ENCODE measurements around the gene UBAC2.
"Not testable (repeated sequence)": the region's sequence is repeated elsewhere in the genome, so short reads cannot be mapped to it uniquely, and the experiment has no call there.

UBAC2 gene

DNA sequence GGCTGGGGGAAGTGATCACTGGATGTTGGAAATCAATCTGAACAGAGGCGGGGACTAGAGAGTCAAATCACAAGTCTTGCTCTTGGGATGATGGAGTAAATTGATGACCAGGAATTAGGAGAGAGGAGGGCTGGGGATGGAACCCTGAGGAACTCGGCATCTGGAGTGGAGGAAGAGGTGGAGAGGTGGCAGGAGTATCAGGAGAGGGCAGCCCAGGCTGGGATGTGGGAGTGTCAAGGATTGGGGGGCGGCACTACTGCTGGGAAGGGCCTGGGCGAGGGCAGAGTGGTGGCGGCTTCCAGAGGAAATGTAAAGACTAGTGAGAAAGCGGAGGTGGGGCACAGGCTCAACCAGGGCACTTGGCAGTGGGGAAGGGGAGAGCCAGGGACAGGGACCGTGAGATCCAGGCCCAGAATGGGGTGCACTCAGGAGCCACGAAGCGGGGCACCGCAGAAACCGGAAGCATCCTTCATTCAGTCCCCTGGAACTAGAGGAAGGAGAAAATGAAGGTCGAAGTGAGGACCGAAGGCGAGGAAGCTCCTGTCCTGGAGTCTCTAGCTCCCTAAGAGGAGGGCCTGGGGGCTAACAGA lies 187.8 kb downstream of the UBAC2 start:
- H3K4me3 ChIP-seq (ENCODE audit: low read depth, low read length, poor library complexity, severe bottlenecking): no peak overlapping the region
- H3K36me3 ChIP-seq (ENCODE audit: insufficient read depth, low read length): peaks cover 48% of the 10 kb centered on the region
- no peaks in the 10 kb centered on the region for H3K79me2 ChIP-seq (ENCODE audit: insufficient read depth, low read length)

DNA sequence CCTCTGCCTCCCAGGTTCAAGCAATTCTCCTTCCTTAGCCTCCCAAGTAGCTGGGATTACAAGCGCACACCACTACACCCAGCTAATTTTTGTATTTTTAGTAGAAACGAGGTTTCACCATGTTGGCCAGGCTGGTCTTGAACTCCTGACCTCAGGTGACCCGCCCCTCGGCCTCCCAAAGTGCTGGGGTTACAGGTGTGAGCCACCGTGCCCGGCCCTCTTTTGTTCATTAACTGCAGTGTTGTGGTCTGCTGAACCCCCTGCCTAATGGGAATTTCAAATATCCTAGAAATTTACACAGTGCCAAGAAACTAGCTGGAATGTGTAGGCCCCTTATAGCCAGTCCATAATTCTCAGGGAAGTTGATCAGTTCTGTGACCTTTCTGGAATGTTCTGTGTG lies 188.4 kb downstream of the UBAC2 start:
- H3F3A ChIP-seq (ENCODE audit: insufficient read depth, low read length); H3K79me2 ChIP-seq (ENCODE audit: insufficient read depth, low read length); H2AFZ ChIP-seq (ENCODE audit: low read length); H3K27ac ChIP-seq (ENCODE audit: low read depth, low read length, poor library complexity, severe bottlenecking); H3K9ac ChIP-seq (ENCODE audit: low read length); H3K4me3 ChIP-seq (ENCODE audit: low read depth, low read length, poor library complexity, severe bottlenecking); H3K27me3 ChIP-seq (ENCODE audit: insufficient read depth, low read length); H3K4me2 ChIP-seq (ENCODE audit: low read length); H3K9me2 ChIP-seq (ENCODE audit: low read depth, low read length); H3K9me3 ChIP-seq (ENCODE audit: low read length); H4K20me1 ChIP-seq (ENCODE audit: insufficient read depth, low read length): not testable (repeated sequence)
- peaks cover 12% of the 10 kb centered on the region for H3K4me1 ChIP-seq (ENCODE audit: insufficient read depth, low read length, severe bottlenecking)
- H3K36me3 ChIP-seq (ENCODE audit: insufficient read depth, low read length): peaks cover 42% of the 10 kb centered on the region

More for the DNA sequence above, 187.8 kb downstream of the UBAC2 start:
- H4K20me1 ChIP-seq (ENCODE audit: insufficient read depth, low read length): no peaks in the 10 kb centered on the region
- H3K9me2 ChIP-seq (ENCODE audit: low read depth, low read length): no peaks in the 10 kb centered on the region
- H3K4me1 ChIP-seq (ENCODE audit: insufficient read depth, low read length, severe bottlenecking): peaks cover 15% of the 10 kb centered on the region
- H3K9ac ChIP-seq (ENCODE audit: low read length): no peak overlapping the region
- H3K27me3 ChIP-seq (ENCODE audit: insufficient read depth, low read length): no peaks in the 10 kb centered on the region
- no peak overlapping the region for H3K27ac ChIP-seq (ENCODE audit: low read depth, low read length, poor library complexity, severe bottlenecking)
- H3F3A ChIP-seq (ENCODE audit: insufficient read depth, low read length): no peaks in the 10 kb centered on the region
- TF ChIP-seq, protein P1, sequence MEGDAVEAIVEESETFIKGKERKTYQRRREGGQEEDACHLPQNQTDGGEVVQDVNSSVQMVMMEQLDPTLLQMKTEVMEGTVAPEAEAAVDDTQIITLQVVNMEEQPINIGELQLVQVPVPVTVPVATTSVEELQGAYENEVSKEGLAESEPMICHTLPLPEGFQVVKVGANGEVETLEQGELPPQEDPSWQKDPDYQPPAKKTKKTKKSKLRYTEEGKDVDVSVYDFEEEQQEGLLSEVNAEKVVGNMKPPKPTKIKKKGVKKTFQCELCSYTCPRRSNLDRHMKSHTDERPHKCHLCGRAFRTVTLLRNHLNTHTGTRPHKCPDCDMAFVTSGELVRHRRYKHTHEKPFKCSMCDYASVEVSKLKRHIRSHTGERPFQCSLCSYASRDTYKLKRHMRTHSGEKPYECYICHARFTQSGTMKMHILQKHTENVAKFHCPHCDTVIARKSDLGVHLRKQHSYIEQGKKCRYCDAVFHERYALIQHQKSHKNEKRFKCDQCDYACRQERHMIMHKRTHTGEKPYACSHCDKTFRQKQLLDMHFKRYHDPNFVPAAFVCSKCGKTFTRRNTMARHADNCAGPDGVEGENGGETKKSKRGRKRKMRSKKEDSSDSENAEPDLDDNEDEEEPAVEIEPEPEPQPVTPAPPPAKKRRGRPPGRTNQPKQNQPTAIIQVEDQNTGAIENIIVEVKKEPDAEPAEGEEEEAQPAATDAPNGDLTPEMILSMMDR (IDR thresholded peaks at IDR 0.05; ENCODE audit: low read length): no peak
- TF ChIP-seq EZH2 (IDR thresholded peaks at IDR 0.05; ENCODE audit: borderline replicate concordance, low read length): no peak
- H2AFZ ChIP-seq (ENCODE audit: low read length): no peak overlapping the region
- no peak overlapping the region for H3K4me2 ChIP-seq (ENCODE audit: low read length)
- H3K9me3 ChIP-seq (ENCODE audit: low read length): no peaks in the 10 kb centered on the region

DNA sequence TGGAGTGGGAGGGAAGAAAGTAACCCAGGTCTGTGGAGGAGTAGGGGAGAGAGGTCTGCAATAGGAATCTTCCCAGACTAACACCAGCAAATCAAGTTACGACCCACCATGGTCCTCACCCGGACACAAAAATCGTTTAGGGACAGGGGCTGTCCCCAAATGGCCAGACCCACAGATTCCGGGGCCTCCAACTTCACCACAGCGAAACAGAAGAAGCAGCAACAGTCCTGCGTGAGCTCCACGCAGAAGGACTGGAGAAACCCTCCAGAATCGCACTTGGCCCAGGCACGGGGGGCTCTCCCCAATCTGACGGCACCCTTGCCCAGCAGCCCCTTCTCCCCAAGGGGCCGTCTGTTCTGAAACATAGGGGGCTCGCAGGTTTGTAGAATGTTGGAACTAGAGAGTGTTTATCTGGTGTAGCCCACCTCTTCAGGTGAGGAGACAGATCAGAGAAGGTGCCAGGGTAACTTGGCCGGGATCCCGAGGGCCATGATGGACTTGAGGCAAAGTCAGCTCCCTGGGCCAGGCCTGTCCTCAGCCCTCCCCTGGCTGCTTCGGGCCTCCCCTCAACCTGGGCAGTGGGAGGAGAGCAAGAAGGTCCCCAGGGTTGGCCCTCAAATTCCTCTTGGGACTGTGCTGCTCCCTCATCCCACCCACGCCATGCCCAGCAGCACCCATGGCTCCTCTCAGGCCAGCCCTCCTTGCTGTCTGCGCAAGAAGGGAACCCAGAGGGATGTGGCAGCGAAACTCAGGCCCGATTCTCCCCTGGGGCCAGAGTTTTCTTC lies 189.1 kb downstream of the UBAC2 start:
- no peaks in the 10 kb centered on the region for H4K20me1 ChIP-seq (ENCODE audit: insufficient read depth, low read length)
- no peak overlapping the region for H3K9ac ChIP-seq (ENCODE audit: low read length)
- no peak overlapping the region for H3K4me2 ChIP-seq (ENCODE audit: low read length)
- no peak overlapping the region for H3K27ac ChIP-seq (ENCODE audit: low read depth, low read length, poor library complexity, severe bottlenecking)
- no peaks in the 10 kb centered on the region for H3K9me3 ChIP-seq (ENCODE audit: low read length)
- peaks cover 2% of the 10 kb centered on the region; the same call in 1 of the 2 replicates for H3K27me3 ChIP-seq (ENCODE audit: insufficient read depth, low read length)
- no peaks in the 10 kb centered on the region for H3F3A ChIP-seq (ENCODE audit: insufficient read depth, low read length)
- peaks cover 12% of the 10 kb centered on the region for H3K4me1 ChIP-seq (ENCODE audit: insufficient read depth, low read length, severe bottlenecking)
- TF ChIP-seq EZH2 (IDR thresholded peaks at IDR 0.05; ENCODE audit: borderline replicate concordance, low read length): no peak
- TF ChIP-seq, protein P1 (IDR thresholded peaks at IDR 0.05; ENCODE audit: low read length): no peak
- H2AFZ ChIP-seq (ENCODE audit: low read length): no peak overlapping the region
- H3K79me2 ChIP-seq (ENCODE audit: insufficient read depth, low read length): no peaks in the 10 kb centered on the region
- H3K4me3 ChIP-seq (ENCODE audit: low read depth, low read length, poor library complexity, severe bottlenecking): no peak overlapping the region
- H3K36me3 ChIP-seq (ENCODE audit: insufficient read depth, low read length): peaks cover 37% of the 10 kb centered on the region
- no peaks in the 10 kb centered on the region for H3K9me2 ChIP-seq (ENCODE audit: low read depth, low read length)

Data from OCI-LY1 (cell line).